Fibroblast of lung (primary cell): ENCODE data around the gene TTYH2.

ENCODE experiments used
- EZH2 ChIP-seq: IDR thresholded peaks from 2 replicates; pipeline ENCODE4 v1.5.1; 2012; ENCODE audit warnings: low read length, control low read depth, mild to moderate bottlenecking; ENCODE audit errors: missing control alignments
- TF ChIP-seq, protein P1 (sequence below), 2 donors: IDR thresholded peaks in 1 of 2; conservative IDR thresholded peaks in 1 of 2; 1 replicate in 1 of 2; 2 replicates in 1 of 2; pipeline ENCODE4 v1.5.1; 2011 to 2012; ENCODE audit warnings: low read length in 2 of 2, control low read depth in 1 of 2, inconsistent platforms in 1 of 2, low read depth in 1 of 2, mild to moderate bottlenecking in 1 of 2

DNA sequence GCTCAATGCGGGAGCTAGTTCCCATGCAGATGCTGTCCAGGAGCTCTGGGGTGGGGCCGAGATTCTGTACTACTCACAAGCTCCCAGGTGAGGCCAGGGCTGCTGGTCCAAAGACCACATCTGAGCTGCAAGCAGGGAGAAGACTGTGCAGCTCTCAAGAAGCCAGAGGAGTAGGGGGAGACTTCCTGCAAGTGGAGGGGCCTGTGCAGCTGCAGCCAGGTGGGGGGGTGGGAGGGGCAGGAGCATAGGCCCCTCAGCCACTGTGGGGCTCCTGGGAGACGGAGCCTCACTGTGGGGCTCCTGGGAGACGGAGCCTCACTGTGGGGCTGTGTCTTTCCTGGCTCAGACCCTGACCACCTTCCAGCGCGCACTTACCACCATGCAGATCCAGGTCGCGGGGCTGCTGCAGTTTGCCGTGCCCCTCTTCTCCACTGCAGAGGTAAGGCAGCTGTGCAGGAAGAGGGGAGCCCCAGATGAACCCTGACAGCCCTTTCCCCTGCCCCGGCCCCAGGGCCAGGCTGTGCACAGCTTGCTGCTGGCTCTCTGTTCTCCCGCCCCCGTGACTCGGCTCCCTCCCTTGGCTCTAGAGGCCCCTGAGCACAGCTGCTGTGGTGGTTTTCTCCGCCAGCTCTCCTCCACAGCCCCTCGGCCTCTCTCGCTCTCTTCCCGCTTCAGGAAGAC, 36.4 kb downstream of the TTYH2 start:
- TF ChIP-seq, protein P1, sequence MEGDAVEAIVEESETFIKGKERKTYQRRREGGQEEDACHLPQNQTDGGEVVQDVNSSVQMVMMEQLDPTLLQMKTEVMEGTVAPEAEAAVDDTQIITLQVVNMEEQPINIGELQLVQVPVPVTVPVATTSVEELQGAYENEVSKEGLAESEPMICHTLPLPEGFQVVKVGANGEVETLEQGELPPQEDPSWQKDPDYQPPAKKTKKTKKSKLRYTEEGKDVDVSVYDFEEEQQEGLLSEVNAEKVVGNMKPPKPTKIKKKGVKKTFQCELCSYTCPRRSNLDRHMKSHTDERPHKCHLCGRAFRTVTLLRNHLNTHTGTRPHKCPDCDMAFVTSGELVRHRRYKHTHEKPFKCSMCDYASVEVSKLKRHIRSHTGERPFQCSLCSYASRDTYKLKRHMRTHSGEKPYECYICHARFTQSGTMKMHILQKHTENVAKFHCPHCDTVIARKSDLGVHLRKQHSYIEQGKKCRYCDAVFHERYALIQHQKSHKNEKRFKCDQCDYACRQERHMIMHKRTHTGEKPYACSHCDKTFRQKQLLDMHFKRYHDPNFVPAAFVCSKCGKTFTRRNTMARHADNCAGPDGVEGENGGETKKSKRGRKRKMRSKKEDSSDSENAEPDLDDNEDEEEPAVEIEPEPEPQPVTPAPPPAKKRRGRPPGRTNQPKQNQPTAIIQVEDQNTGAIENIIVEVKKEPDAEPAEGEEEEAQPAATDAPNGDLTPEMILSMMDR (conservative IDR thresholded peaks at IDR 0.05 in 1 of 2, IDR thresholded peaks at IDR 0.05 in 1 of 2; ENCODE audit: low read depth in 1 of 2, low read length in 2 of 2) = no peak
- no peak for TF ChIP-seq EZH2
